HG03520 (cell line): ENCODE measurements around the gene TRAPPC11.

Source experiments
- ATAC-seq: cut with Tn5 transposase; IDR thresholded peaks from one replicate; pipeline ENCODE4 v1.9.1; 2021; ENCODE audit warnings: mild to moderate bottlenecking, moderate library complexity; ENCODE audit not compliant: unreplicated experiment

The TRAPPC11 gene

DNA sequence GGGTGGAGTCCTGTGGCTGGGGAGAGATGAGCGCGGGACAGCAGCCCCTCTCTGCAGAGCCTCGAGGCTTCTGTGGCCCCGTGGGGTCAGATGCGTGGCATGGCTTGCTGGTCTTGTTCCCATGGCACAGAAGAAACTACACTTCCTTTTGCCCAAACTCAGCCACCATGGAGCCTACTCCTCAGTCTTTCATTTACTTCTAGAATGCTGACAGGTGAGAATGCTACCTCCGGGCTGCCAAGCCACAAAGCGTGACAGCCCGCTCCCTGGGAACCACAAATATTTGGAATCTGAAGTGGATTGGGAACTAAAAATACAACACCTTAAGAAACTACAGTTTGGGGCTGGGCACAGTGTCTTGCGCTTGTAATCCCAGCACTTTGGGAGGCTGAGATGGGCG lies 98.0 kb downstream of the TRAPPC11 start:
- ATAC-seq, result no peak

DNA sequence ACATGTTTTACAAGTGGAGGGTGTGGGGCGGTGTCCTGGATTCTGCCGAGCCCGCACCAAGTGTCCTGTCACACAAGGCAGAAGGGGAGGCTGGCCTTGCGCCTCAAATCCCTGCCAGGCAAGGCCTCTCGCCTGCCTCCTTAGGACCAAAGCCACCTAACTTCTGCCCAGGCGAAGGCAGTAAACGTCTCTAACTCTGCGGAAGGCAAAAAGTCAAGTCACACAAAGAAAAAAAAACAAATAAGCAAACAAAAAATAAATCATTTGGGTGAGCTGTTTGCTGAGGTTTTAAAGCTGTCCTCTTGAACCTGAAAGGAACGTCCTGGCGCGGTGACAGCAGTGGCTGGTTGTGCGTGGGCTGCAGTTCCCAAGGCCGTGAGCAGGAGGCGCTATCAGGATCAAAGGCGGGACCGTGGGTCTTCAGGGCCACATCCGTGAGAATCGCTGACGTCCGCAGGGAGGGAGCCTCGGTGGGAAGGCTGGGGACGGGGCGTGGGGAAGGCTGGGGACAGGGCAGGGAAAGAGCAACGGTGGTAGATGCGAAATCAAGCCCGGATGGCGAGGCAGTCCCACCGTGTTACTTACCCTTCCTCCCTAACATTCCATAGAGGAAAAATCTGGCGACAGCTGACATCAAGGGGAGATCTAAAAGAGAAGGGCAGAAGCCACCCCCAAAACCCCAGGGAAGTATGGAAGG lies 99.1 kb downstream of the TRAPPC11 start:
- no peak for ATAC-seq

DNA sequence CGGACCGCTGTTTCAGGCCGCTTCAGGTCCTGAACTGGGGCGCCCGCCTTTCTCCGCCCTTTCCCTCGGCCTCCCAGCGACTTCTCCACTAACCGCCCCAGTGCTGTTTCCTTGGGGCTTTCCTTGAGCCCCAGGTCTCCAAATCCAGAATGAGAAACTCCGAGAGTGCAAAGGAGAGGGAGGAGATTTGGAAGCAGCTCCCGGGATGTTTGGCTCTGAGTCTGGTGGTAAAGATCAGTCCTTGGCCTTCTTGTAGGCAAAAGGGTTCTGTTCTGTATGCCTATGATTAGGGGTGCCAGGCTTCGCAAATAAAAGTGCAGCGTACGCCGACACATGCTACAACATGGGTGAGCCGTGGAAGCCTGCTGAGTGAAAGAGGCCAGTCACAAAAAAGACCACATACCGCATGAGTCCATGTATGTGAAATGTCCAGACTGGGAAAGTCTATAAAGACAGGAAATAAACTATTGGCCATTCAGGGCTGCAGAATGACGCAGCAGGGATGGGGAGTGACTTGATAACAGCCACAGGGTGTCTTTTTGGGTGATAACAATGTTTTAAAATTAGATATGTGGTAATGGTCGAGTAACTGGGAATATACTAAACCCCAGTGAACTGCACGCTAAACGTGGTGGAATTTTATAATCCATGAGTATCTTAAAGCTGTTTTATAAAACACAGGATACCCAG lies 99.8 kb downstream of the TRAPPC11 start:
- no peak for ATAC-seq

DNA sequence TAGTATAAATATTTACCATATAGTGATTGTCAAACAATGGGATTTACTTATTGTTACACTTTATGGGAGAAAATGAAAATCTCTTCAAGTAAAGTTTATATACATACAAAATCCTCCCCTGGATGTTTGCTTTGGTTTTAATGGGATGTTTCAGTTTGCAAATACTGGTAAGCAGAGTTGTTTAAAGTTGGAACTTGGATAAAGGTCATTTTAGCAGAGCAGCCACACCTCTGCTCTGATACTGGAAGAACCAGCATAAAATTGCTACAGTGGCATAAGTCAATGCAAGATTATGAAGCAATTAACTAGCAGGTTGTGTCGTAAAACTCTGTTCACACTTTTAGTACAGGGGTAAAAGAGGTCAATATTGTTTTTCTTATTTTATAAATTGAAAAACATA lies 101.2 kb downstream of the TRAPPC11 start:
- no peak for ATAC-seq
